Stimulated activated CD8-positive, alpha-beta memory T cell treated with anti-CD3 and anti-CD28 coated beads, Interleukin-12 subunit alpha, Interleukin-12 subunit beta, amount 100 ng/mL, for 4 hours (primary cell): ENCODE results near the gene SLC13A4.
"Not testable (repeated sequence)": the region's sequence is repeated elsewhere in the genome, so short reads cannot be mapped to it uniquely, and the experiment has no call there.

Experiments
- DNase-seq: peaks from one replicate; pipeline ENCODE4 v3.0.0-alpha.2; 2020; ENCODE audit warnings: low read depth

The SLC13A4 gene

DNA sequence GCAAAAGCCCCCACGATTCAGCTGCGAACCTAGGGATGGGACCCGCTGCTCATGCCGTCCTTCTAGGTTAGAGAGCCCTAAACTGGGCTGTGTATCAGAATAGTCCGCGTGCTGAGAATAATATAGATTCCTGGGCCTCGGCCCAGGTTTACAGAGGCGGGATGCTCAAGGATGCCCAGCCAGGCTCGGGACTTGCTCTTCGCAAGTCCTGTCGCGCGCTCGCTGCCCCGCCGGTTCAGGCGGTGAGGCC lies 65.9 kb downstream of the SLC13A4 start:
- DNase-seq, result no peak

DNA sequence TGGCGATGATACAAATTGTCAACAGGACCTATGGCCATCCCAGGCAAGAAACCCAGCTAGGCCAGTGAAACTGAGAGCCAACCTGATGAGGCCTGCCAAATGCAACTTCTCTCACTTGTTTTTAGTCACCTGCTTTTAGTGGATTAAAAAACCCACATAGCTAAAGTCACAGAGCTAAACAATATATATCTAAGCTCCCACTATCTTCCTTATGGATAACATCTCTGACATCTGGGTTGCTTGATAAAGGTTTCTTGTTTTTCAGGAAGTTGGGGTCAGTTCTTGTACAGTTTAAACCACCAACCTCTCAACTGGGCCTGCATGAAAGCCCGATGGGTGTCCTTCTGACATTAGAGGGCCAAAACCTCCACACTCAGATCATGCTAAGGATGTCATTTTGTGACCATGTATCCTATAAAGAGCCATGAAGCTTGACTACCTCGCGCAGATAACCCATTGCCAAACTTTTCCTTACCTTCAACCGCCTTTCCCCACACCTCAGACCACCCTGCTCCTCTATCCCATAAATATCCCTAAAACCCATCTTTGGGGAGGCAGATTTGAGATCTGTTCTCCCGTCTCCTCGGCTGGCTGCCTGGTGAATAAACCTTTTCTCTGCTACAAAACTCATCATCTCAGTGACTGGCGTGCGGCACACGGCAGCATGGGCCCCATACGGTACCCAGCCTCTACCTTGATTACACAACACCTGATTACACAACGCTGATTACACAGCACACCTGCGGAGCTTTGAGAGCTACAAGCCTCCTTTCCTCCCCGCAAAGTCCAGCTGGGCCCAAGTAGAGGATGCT lies 66.5 kb downstream of the SLC13A4 start:
- no peak for DNase-seq

DNA sequence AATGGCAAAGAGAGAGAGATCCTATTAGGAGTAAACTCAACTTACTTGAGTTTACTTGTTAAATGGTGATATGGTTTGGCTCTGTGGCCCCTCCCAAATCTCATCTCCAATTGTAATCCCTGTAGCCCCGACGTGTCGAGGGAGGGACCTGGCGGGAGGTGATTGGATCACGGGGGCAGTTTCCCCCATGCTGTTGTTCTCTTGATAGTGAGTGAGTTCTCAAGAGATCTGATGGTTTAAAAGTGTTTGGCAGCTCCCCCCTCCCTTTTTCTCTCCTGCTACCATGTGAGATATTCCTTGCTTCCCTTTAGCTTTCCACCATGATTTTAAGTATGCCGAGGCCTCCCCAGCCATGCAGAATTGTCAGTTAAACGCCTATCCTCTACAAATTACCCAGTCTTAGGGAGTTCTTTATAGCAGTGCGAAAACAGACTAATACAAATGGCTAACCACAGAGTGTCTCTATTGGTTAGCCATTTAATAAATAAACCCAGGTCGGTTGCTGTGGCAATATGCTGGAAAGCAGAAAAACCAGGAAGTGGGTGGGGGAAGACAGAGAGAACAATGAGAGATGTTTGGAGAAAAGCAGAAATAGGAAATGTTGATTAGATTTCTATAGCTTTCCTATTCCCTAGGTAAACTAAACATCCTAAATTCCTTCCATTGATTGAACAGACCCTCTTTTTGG lies 68.7 kb downstream of the SLC13A4 start:
- no peak for DNase-seq

DNA sequence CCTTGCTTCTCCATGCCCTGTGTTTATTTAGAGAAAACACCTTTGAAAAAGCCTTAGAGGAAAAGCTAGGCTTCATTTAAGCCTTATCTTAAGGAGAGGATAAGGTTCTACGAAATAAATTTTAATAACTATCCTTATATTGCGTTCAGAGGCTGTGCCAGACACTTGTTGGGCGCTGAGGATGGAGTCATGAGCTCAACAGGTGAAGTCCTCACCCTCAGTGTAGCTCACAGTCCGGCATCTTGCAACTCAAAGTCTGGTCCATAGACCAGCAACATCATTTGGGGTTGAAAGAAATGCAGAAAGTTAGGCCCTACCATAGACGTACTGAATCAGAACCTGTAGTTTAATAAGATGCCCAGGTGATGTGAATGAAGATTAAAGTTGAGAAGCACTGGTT lies 69.4 kb downstream of the SLC13A4 start:
- DNase-seq, result no peak

DNA sequence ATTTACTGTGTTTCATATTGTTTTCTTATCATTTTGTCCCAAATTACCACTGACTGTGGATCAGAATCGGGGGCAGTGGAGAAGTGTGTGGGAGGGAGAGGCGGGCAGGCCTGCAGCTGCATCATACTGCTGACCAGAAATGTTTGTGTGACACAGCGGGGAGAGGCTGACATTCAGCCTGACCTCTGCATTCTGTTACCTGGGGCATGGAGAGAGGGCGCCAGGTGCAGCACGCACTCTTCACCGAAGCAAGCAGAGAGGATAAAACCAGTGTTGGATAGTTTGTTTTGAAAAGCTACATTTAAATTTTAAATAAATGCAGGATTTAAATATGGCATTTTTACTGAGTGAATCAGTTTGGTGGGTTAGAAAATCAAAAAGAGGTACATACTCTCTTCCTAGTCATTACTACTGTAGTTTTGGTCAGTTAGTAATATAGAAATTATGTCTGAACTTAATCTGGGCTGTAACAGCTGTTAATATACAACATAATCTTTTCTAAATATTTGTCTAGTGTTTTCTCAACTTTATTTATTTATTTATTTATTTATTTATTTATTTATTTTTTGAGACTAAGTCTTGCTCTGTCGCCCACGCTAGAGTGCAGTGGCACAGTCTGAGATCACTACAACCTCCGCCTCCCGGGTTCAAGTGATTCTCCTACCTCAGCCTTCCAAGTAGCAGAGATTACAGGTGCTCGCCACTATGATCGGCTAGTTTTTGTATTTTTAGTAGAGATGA lies 74.5 kb downstream of the SLC13A4 start:
- DNase-seq, result no peak

DNA sequence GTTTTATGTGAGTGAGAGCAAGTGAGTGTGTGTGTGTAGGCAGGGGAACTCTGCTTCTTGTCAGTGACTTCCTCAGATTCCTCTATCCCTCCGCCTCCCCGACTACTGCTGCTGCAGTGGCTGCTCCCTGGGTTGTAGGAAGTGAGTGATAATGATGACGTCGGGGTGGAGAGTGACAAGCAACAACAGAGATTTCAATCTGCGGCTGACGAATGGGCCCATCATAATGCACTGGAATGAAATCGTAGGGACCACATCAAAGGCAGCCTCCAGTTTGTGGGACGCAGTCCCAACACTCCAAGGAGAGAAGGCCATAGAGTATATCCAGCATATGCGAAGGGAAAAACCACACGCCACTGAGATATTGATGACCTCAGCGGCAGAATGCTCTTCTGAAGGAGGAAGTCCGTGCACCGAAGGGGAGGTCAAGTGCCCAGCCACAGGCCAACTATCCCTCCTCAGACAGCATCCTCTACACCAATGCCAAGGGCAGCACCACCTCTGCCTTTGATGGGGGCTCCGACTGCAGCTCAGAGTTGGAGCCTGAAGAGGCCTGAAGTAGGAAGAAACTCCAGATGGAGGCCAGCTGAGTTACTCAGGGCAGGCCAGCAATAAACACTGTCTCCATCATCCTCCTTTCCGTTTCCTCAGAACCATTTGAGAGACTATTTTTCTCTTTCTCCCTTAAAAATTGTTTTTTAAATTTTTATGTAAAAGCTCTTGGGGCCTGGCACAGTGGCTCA lies 77.0 kb downstream of the SLC13A4 start:
- no peak for DNase-seq

DNA sequence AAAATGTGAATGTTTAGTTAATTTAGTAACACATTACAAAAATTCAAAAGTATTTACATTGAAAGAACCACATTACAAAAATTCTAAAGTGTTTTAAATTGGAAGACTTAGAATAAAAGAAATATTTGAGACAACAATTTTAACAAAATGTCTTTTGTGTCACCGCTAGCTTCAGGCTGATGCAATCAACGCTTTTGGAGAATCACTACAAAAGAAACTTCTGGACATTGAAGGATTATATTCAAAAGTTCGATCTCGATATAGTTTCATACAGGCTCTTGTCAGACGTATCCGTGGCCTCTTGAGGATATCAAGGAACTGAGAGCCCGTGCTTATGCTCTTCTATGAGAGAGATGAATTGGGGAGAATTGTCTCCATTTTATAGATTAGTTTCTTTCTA lies 79.8 kb downstream of the SLC13A4 start:
- no peak for DNase-seq

DNA sequence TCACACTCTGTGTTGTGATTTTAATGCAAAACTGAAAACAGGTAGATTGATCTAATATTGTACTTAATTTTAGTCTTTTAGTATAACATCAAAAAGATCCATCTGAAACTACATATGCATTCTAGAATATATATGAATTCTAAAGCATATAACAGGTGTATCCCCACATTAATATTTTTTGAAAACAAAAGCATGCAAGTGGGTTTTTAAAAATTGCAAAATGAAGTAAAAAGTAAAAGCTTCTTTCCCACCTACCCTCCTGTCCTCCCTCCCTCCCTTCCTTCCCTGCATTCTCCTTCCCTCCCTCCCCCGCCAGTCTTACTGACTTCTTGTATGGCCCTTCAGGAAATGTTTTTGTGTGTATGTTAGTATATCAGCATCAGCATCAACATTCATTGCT lies 80.2 kb downstream of the SLC13A4 start:
- no peak for DNase-seq

DNA sequence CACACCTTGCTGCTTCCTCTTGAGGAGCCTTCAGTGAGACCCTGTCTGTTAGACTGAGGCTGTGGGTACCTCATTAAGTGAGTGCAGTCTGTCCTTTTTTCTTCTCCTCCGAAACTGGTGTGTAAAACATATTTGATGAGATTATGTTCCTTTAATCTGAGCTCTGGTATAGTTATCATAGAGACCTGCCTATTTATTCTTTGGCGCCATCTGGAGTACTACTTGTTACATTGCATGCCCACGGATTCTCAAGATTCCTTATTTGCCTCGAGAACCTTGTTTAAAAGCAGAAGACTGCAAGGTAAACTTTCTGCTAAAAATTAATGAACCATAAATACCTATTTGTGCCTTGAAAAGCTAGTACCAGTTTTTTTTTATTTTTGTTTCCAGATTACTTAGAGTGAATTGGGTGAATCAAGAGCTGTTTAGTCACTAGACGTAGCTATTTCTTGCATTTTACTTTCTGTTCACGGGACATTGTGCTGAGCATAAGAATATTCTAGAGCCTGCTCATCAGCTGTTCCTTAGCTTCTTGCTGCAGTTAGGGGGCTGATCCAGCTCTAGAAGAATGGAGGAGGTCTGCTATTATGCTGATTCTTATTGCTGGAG lies 82.6 kb downstream of the SLC13A4 start:
- DNase-seq, result no peak

DNA sequence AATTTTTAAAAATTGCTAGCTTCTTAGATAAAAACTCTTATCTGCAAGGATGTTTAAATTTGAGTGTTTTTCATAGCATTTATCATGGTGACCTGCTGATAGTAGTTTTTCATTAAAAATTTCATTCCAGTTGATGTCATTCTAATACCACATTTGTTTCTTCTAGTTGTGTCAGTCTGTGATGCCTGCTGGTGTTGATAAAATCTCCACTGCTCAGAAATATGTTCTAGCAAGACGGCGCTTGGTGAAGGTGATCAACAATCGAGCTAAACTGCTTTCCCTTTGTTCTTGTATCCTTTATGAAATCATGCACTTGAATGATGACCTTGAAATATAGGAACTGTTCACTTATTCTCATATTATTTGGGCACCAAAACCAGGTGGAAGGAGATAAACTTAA lies 83.3 kb downstream of the SLC13A4 start:
- DNase-seq, result no peak

DNA sequence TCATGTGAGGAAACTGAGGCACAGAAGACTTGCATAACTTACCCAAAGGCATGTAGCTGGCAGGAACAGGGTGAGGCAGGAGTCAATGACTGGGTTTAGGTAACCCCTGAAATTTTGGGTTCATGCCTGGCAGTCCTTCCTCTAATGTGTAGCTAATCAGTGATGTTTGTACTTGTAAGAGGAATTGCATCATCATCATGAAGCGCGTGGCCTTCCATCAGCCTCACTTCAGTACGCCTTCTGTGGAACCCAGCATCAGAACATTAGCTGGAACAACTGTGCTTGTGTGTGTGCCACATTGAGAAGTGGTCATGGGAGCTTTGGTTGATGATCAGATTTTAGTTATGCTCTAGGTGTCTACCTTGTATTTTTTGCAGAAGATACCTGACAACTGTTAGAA lies 83.8 kb downstream of the SLC13A4 start:
- DNase-seq, result no peak

DNA sequence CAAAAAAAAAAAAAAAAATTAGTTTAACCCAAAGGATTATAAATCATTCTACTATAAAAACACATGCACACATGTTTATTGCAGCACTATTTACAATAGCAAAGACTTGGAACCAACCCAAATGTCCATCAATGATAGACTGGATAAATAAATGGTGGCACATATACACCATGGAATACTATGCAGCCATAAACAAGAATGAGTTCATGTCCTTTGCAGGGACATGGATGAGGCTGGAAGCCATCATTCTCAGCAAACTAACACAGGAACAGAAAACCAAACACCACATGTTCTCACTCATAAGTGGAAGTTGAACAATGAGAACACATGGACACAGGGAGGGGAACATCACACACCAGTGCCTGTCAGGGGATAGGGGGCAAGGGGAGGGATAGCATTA lies 88.3 kb downstream of the SLC13A4 start:
- DNase-seq, result not testable (repeated sequence)

DNA sequence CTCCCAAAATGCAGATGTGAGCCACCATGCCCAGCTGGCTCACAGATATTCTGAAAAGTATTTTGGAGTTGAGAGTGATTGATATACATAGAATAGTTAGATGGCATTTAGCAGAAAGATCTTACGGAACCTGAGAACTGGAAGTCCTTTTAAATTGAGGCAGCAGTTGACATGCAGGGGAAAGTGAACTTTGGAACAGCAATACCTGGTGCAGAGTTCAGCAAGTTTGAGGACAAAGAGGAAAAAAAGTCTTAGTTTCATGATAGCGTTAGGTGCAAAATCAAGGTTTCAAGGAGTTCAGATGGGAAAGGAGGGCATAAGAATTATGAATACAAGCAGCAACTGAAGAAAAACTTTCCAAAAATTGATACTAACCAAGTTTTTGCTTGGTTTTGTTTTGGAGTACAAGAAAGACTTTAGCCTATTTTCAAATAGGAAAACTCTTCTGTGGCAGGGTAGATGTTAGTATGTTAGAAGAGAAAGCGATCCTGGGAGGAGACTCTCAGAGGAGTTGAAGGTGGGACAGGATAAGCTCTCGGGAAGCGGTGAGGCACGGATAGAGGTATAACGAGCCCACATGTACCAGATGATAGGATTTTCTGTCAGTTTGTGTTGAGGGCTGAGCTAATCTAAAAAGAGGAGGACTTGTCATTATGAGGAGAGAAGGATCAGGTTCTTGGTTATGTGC lies 93.7 kb downstream of the SLC13A4 start:
- no peak for DNase-seq
